Tibial nerve (tissue), 4 donors: ENCODE measurements around the gene GALNT12. TPM values are rescaled to one million over a fixed set of nuclear protein-coding genes. Genes with fewer than 3 reads are reported as not detected.

Experiments used
- DNase-seq, 2 donors: peaks; one replicate each; pipeline ENCODE4 v3.0.0-alpha.2; 2019; ENCODE audit warnings: low spot score in 2 of 2
- H3K27ac ChIP-seq, 4 donors: fragments of 200-600 bp; sonication (generic) in 3 of 4; one replicate each; pipeline ENCODE4 v1.5.1; 2017 to 2019; ENCODE audit warnings: mild to moderate bottlenecking in 1 of 4
- H3K27me3 ChIP-seq, 2 donors: fragments of 200-600 bp; sonication (generic) in 1 of 2; one replicate each; pipeline versions ENCODE4 v1.5.1 to v1.6.0; 2017 to 2019
- H3K36me3 ChIP-seq, 3 donors: fragments of 200-600 bp; sonication (generic); one replicate each; pipeline ENCODE4 v1.5.1; 2018 to 2019
- H3K4me1 ChIP-seq, 4 donors: fragments of 200-600 bp; sonication (generic) in 3 of 4; one replicate each; pipeline ENCODE4 v1.5.1; 2017 to 2019
- H3K4me3 ChIP-seq, 4 donors: fragments of 200-600 bp; sonication (generic) in 3 of 4; one replicate each; pipeline ENCODE4 v1.5.1; 2017 to 2019; ENCODE audit warnings: mild to moderate bottlenecking in 1 of 4, moderate library complexity in 1 of 4
- H3K9me3 ChIP-seq, 4 donors: fragments of 200-600 bp; sonication (generic) in 3 of 4; one replicate each; pipeline ENCODE4 v1.5.1; 2017 to 2019
- EP300 ChIP-seq, 2 donors: sonication (generic); formaldehyde crosslinking; IDR thresholded peaks; one replicate each; pipeline ENCODE4 v1.6.1; 2017; ENCODE audit warnings: antibody characterized with exemption in 2 of 2, mild to moderate bottlenecking in 1 of 2
- POLR2A ChIP-seq, 2 donors: fragments of 450-650 bp; IDR thresholded peaks; one replicate each; pipeline ENCODE4 v1.6.1; 2017; ENCODE audit warnings: antibody characterized with exemption in 2 of 2, mild to moderate bottlenecking in 2 of 2, moderate library complexity in 2 of 2
- WGBS, 2 donors: methylation state at CpG; one replicate each; pipeline ENCODE4 v1.1.5; 2018; 5-methylcytosine and 5-hydroxymethylcytosine counted together
- total RNA-seq, 4 donors: library from RNA; depleted of rRNA; stranded (reverse); fragments of >200 nt; gene quantifications; one replicate each; pipeline ENCODE4 v1.1.0, GENCODE V29; 2016
- TF ChIP-seq, protein P1 (sequence below), 5 experiments: fragments of 200-600 bp in 3 of 5; fragments of 450-650 bp in 2 of 5; sonication (generic) in 3 of 5; IDR thresholded peaks; one replicate each; pipeline ENCODE4 v1.5.1; 2016 to 2019; ENCODE audit warnings: antibody characterized with exemption in 5 of 5, mild to moderate bottlenecking in 3 of 5, moderate library complexity in 2 of 5

Gene GALNT12
- total RNA-seq, 4 donors from 2014 or later = 1.8 to 6.0 (median 3.5) TPM

DNA sequence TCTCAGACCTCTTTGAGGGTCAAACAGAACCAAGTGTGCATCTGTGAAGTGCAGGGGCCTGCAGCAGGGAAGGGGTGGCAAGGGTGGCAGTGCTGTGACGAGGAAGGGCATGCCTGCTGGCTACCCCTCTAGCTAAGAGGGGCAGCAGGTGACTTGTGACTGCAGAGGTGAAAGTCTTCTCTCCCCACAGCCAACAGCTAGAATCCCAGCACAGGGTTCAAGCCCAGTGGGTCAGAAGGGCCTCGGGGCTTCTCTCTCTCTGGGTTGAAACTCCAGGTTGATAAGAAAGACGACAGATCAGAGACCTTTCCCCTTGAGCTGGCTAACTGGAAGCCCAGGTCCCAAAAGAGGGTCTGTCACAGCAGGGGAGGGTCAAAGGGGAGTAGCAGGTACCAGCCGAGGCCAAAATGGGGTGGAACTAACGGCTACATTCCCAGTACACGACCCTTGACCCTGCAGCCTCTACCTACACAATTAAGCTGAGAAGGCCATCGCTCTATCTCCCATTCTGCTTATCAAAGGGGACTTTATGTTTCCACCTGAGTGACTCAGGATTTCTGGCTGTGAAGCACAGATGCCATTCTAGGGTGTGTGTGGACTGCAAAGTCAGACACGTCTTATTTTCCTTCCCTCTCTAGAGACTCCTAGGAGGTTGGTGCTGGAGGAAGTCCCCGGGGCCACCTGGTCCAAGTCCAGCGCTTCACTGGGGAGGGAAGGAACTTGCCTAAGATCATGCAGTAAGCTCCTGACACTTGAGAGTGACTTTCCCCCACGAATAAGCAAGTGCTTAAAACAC is 25.7 kb upstream of the GALNT12 start:
- TF ChIP-seq, protein P1, sequence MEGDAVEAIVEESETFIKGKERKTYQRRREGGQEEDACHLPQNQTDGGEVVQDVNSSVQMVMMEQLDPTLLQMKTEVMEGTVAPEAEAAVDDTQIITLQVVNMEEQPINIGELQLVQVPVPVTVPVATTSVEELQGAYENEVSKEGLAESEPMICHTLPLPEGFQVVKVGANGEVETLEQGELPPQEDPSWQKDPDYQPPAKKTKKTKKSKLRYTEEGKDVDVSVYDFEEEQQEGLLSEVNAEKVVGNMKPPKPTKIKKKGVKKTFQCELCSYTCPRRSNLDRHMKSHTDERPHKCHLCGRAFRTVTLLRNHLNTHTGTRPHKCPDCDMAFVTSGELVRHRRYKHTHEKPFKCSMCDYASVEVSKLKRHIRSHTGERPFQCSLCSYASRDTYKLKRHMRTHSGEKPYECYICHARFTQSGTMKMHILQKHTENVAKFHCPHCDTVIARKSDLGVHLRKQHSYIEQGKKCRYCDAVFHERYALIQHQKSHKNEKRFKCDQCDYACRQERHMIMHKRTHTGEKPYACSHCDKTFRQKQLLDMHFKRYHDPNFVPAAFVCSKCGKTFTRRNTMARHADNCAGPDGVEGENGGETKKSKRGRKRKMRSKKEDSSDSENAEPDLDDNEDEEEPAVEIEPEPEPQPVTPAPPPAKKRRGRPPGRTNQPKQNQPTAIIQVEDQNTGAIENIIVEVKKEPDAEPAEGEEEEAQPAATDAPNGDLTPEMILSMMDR (IDR thresholded peaks at IDR 0.05) = no peak
- TF ChIP-seq POLR2A (IDR thresholded peaks at IDR 0.05) (no peak), EP300 (IDR thresholded peaks at IDR 0.05) (no peak)
- Histone ChIP-seq H3K9me3 (no peaks in the 10 kb centered on the region), H3K27me3 (no peaks in the 10 kb centered on the region), H3K4me3 (no peak overlapping the region), H3K36me3 (peaks cover 0 to 68% (median 0%) of the 10 kb centered on the region in 3 donors), H3K4me1 (peaks cover 0 to 13% (median 0%) of the 10 kb centered on the region in 4 donors), H3K27ac (no peak overlapping the region)
- WGBS, 2 donors = 82 to 86% methylated on average over 11 of the region's 11 CpGs
- no peak for DNase-seq

DNA sequence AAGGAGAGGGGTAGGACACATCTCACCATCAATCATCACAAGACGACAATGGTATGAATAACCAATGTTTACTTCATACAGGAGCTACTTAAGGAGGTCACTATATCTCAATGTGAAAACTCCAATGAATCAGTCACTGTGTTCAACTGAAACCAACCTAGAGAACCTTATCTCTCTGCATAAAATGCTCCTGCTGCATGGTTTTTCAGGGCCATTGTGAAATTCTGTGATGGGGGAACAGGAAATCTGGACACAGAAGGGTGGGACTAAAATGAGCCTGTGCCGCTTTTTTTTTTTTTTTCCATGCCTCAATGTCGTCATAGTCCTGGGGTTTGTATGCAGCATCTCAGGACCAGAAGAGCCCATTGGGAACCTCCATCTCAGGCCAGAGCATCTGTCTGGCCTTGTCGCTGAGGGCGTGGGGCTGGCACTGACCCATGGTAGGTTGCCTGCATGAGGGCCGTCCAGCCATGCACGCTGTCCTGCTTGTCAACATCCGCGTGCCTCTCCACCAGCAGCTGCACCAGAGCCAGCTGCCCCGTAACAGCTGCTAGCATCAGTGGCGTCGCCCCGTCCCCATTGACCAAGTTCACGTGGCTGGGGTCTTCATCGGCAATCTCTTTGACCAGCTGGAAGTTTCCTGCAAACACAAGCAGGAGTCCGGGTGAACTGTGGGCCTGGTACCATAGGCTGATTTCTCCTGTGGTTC is 23.8 kb upstream of the GALNT12 start:
- TF ChIP-seq POLR2A (IDR thresholded peaks at IDR 0.05) (no peak), EP300 (IDR thresholded peaks at IDR 0.05) (no peak)
- TF ChIP-seq, protein P1 (IDR thresholded peaks at IDR 0.05) = no peak
- H3K27ac ChIP-seq = peak overlapping the region in 1 of 4 donors; percentile 38
- H3K36me3 ChIP-seq = peaks cover 0 to 49% (median 0%) of the 10 kb centered on the region in 3 donors
- DNase-seq = no peak
- no peak overlapping the region for H3K4me3 ChIP-seq
- peaks cover 0 to 13% (median 0%) of the 10 kb centered on the region in 4 donors for H3K4me1 ChIP-seq
- H3K27me3 ChIP-seq = no peaks in the 10 kb centered on the region
- H3K9me3 ChIP-seq = no peaks in the 10 kb centered on the region
- 89 to 92% methylated on average over 16 of the region's 16 CpGs for WGBS, 2 donors

DNA sequence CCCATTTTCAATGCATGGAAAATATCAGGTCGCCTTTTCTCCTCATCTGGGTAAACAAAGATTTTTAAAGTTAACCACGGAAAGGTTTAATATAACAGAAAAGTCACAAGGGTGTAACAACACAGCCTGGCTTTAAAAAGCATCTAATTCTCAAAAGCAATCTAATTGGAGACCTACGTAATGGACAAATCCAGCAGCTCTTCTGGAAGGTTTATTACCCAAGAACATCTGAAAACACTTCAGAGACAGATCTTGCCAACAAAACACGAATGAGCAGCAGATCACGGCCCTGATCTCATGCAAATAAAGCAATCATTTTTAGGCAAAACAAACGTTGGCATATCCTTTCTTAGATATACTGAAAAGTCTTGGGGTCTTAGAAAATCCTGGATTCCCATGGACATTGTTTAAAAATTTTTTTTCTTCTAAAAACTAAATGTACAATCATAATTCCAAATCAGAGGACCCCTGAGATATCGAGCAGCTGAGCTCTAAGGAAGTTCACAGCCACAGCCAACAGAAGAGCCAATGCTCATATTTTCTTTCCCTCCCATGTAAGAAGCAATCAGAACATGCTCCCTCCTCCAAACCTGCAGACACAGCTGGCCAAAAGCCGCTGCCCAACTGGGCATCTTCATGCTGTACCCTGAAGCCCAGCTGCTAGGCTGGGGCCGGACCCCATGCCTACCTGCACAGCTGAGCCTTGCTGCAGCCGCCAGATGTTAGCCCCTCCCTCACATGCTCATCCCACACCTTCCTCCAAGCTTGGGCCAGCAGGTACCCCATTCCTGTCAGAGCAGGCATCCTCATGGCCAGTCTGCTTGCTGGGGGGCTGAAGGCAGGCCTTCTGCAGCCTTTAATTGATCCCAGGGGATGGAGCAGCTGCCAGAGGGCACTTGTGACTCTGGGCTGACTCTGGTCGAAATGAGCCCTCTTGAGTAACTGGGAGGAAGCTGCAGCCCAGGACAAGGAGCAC is 22.4 kb upstream of the GALNT12 start:
- no peak for DNase-seq
- Histone ChIP-seq H3K4me3 (no peak overlapping the region), H3K27ac (peak overlapping the region in 2 of 4 donors; percentile 49 to 60), H3K4me1 (peaks cover 0 to 13% (median 0%) of the 10 kb centered on the region in 4 donors), H3K27me3 (no peaks in the 10 kb centered on the region), H3K9me3 (no peaks in the 10 kb centered on the region), H3K36me3 (peaks cover 0 to 47% (median 0%) of the 10 kb centered on the region in 3 donors)
- 62 to 66% methylated on average over 10 to 11 of the region's 11 CpGs for WGBS, 2 donors
- TF ChIP-seq POLR2A (IDR thresholded peaks at IDR 0.05) = no peak
- TF ChIP-seq, protein P1 (IDR thresholded peaks at IDR 0.05) = no peak
- TF ChIP-seq EP300 (IDR thresholded peaks at IDR 0.05) = peak in 1 of 2 donors; percentile 14

DNA sequence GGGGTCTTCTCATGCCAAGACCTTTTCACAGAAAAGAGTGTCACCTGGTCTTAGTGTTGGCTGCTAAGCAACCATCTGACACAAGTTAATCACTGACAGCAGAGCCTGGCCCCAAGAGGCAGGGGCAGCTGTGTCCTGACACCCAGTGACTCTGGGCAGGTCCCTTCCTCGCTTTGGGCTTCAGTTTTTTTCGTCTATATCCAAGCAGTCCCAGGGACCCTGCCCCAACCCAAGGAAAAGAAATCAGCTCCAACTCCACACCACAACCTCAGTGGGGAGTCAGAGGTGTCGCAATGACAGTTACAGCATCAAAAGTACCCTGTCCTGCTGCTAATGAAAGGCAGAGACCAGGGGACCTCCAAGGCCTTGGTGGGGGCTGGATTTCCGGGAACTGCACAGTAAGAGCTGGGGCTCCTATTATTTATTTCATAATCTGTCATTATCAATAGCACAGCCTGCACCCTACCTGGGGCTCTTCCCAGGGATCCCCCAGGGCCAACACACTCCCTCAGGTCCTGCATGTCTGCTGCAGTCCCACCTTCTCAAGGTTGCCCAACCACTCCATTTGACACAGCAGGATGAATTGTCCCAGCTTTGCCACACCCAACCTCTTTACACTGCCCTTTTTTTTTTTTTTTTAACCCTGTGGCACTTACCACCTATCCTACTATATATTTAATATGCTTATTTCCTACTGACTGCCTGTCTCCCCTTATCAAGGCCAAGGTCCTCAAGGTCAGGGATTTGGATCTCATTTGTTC is 20.5 kb upstream of the GALNT12 start:
- Histone ChIP-seq H3K27ac (no peak overlapping the region), H3K4me1 (peaks cover 0 to 26% (median 2%) of the 10 kb centered on the region in 4 donors), H3K4me3 (no peak overlapping the region), H3K27me3 (no peaks in the 10 kb centered on the region), H3K36me3 (peaks cover 0 to 32% (median 0%) of the 10 kb centered on the region in 3 donors), H3K9me3 (no peaks in the 10 kb centered on the region)
- TF ChIP-seq, protein P1 (IDR thresholded peaks at IDR 0.05) = no peak
- no peak for TF ChIP-seq POLR2A (IDR thresholded peaks at IDR 0.05)
- no peak for TF ChIP-seq EP300 (IDR thresholded peaks at IDR 0.05)
- 92 to 98% methylated on average over 4 of the region's 4 CpGs for WGBS, 2 donors
- no peak for DNase-seq
